ENCODE data around the gene PIGP. TPM values are rescaled to one million over a fixed set of nuclear protein-coding genes. Genes with fewer than 3 reads are reported as not detected.

Gene PIGP
- total and polyA plus RNA-seq, 9 of the 15 experiments (the other 6 are each of a cell fraction or from before 2014, with no cell fraction given): 18.3 to 122 (median 35.6) TPM

DNA sequence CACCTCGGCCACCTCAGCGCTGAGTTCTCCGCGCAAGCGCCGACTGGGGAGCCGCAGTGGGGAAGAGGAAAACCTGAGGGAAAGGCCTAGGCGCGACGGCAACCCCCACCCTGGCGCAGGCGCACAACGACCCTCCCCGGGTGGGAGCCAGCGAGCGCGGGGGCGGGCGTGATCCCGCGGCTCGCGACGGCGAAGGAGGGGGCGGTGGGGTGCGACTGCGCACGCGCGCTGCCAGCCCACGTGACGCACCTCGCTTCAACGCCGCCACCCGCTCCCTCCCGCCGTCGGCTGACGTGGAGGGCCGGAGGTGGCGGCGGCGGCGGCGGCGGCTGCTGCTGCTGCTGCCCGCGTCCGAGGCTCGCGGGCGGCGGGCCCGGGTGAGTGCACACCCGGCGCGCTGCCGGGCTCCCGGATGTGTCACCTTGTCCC, at the start of gene PIGP, which contains the start of gene TTC3 (continued):
- TF ChIP-seq CREM (IDR thresholded peaks at IDR 0.05; ENCODE audit: low read depth) (peak; percentile 87), ZFP30 (CRISPR knock-in tag; IDR thresholded peaks at IDR 0.05; ENCODE audit: borderline replicate concordance) (no peak), HCFC1 (IDR thresholded peaks at IDR 0.05; ENCODE audit: low read depth, low read length) (no peak), NFE2 (IDR thresholded peaks at IDR 0.05; ENCODE audit: low read depth) (no peak), ZEB2 (IDR thresholded peaks at IDR 0.05) (no peak), SMARCB1 (IDR thresholded peaks at IDR 0.05; ENCODE audit: insufficient read length, low read depth) (no peak), XRCC3 (IDR thresholded peaks at IDR 0.05) (no peak), NFIX (CRISPR knock-in tag; IDR thresholded peaks at IDR 0.05; ENCODE audit: low read depth) (no peak), HMGN3 (IDR thresholded peaks at IDR 0.05; ENCODE audit: borderline replicate concordance, extremely low read depth, insufficient read length, low read depth, low read length) (peak; percentile 58), CHD1 (IDR thresholded peaks at IDR 0.05; ENCODE audit: low read length) (no peak), ZNF780A (CRISPR knock-in tag; IDR thresholded peaks at IDR 0.05) (no peak), MAFG (tag; conservative IDR thresholded peaks at IDR 0.05) (no peak)
- TF ChIP-seq, protein P1, sequence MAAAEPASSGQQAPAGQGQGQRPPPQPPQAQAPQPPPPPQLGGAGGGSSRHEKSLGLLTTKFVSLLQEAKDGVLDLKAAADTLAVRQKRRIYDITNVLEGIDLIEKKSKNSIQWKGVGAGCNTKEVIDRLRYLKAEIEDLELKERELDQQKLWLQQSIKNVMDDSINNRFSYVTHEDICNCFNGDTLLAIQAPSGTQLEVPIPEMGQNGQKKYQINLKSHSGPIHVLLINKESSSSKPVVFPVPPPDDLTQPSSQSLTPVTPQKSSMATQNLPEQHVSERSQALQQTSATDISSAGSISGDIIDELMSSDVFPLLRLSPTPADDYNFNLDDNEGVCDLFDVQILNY (CRISPR knock-in tag; IDR thresholded peaks at IDR 0.05): no peak
- TF ChIP-seq, protein P2, sequence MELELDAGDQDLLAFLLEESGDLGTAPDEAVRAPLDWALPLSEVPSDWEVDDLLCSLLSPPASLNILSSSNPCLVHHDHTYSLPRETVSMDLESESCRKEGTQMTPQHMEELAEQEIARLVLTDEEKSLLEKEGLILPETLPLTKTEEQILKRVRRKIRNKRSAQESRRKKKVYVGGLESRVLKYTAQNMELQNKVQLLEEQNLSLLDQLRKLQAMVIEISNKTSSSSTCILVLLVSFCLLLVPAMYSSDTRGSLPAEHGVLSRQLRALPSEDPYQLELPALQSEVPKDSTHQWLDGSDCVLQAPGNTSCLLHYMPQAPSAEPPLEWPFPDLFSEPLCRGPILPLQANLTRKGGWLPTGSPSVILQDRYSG (tag; conservative IDR thresholded peaks at IDR 0.05; ENCODE audit: low read depth): no peak
- TF ChIP-seq, protein P3, sequence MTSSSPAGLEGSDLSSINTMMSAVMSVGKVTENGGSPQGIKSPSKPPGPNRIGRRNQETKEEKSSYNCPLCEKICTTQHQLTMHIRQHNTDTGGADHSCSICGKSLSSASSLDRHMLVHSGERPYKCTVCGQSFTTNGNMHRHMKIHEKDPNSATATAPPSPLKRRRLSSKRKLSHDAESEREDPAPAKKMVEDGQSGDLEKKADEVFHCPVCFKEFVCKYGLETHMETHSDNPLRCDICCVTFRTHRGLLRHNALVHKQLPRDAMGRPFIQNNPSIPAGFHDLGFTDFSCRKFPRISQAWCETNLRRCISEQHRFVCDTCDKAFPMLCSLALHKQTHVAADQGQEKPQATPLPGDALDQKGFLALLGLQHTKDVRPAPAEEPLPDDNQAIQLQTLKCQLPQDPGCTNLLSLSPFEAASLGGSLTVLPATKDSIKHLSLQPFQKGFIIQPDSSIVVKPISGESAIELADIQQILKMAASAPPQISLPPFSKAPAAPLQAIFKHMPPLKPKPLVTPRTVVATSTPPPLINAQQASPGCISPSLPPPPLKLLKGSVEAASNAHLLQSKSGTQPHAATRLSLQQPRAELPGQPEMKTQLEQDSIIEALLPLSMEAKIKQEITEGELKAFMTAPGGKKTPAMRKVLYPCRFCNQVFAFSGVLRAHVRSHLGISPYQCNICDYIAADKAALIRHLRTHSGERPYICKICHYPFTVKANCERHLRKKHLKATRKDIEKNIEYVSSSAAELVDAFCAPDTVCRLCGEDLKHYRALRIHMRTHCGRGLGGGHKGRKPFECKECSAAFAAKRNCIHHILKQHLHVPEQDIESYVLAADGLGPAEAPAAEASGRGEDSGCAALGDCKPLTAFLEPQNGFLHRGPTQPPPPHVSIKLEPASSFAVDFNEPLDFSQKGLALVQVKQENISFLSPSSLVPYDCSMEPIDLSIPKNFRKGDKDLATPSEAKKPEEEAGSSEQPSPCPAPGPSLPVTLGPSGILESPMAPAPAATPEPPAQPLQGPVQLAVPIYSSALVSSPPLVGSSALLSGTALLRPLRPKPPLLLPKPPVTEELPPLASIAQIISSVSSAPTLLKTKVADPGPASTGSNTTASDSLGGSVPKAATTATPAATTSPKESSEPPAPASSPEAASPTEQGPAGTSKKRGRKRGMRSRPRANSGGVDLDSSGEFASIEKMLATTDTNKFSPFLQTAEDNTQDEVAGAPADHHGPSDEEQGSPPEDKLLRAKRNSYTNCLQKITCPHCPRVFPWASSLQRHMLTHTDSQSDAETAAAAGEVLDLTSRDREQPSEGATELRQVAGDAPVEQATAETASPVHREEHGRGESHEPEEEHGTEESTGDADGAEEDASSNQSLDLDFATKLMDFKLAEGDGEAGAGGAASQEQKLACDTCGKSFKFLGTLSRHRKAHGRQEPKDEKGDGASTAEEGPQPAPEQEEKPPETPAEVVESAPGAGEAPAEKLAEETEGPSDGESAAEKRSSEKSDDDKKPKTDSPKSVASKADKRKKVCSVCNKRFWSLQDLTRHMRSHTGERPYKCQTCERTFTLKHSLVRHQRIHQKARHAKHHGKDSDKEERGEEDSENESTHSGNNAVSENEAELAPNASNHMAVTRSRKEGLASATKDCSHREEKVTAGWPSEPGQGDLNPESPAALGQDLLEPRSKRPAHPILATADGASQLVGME (CRISPR knock-in tag; IDR thresholded peaks at IDR 0.05): no peak
- TF ChIP-seq, protein P4, sequence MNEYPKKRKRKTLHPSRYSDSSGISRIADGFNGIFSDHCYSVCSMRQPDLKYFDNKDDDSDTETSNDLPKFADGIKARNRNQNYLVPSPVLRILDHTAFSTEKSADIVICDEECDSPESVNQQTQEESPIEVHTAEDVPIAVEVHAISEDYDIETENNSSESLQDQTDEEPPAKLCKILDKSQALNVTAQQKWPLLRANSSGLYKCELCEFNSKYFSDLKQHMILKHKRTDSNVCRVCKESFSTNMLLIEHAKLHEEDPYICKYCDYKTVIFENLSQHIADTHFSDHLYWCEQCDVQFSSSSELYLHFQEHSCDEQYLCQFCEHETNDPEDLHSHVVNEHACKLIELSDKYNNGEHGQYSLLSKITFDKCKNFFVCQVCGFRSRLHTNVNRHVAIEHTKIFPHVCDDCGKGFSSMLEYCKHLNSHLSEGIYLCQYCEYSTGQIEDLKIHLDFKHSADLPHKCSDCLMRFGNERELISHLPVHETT (CRISPR knock-in tag; conservative IDR thresholded peaks at IDR 0.05 in 1 of 2, IDR thresholded peaks at IDR 0.05 in 1 of 2): peak in 1 of 2 experiments; percentile 93; a peak in 2 of 4 replicates
- TF ChIP-seq, protein P5, sequence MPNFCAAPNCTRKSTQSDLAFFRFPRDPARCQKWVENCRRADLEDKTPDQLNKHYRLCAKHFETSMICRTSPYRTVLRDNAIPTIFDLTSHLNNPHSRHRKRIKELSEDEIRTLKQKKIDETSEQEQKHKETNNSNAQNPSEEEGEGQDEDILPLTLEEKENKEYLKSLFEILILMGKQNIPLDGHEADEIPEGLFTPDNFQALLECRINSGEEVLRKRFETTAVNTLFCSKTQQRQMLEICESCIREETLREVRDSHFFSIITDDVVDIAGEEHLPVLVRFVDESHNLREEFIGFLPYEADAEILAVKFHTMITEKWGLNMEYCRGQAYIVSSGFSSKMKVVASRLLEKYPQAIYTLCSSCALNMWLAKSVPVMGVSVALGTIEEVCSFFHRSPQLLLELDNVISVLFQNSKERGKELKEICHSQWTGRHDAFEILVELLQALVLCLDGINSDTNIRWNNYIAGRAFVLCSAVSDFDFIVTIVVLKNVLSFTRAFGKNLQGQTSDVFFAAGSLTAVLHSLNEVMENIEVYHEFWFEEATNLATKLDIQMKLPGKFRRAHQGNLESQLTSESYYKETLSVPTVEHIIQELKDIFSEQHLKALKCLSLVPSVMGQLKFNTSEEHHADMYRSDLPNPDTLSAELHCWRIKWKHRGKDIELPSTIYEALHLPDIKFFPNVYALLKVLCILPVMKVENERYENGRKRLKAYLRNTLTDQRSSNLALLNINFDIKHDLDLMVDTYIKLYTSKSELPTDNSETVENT (CRISPR knock-in tag; IDR thresholded peaks at IDR 0.05): peak; percentile 69; the same call in 1 of the 2 replicates

All from K562 (cell line).